ENCODE measurements around the gene ZNF710.
"Not testable (repeated sequence)": the region's sequence is repeated elsewhere in the genome, so short reads cannot be mapped to it uniquely, and the experiment has no call there.

ZNF710 gene

GRCh38 chr15:90108038-90108437 lies 106.9 kb downstream of the ZNF710 start:
- not testable (repeated sequence) for DNase-seq

DNA sequence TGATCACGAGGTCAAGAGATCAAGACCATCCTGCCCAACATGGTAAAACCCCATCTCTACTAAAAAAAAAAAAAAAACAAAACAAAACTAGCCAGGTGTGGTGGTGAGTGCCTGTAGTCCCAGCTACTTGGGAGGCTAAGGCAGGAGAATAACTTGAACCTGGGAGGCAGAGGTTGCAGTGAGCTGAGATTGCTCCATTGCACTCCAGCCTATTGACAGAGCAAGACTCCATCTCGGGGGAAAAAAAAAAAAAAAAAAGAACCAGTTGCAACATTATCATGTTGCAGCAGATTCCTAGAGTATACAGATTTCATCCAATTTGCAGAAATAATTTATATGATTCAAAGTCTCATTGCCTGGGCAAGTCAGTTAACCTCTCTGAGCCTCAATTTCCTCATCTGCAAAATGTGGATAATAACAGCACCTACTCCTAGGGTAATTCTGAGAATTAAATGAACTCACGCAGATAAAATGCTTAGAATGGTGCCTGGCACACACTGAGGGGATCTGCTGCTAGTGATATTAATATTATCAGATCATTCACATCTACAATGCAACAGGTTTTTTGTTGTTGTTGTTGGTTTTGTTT lies 108.1 kb downstream of the ZNF710 start:
- not testable (repeated sequence) for DNase-seq

- DNase-seq: no peak
Measured at GRCh38 chr15:90113166-90113565, 112.0 kb downstream of the ZNF710 start.

DNA sequence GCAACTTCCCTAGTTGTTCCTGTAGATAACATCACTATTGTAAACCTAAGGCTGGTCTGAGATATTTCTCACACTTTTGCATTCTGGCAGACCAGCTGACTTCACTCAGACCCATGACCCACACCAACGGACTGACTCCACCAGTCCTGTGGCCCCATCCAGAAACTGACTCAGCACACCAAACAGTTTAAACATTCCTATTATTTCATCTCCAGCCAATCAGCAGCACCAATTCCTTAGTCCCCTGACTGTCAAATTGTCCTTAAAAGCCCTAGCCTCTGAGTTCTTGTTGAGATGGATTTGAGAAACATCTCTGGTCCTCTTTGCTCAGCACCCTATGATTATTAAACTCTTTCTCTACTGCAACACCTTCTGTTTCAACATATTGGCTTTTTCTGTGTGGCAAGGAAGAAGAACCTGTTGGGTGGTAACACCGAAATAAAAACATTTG lies 113.4 kb downstream of the ZNF710 start:
- DNase-seq: no peak

DNA sequence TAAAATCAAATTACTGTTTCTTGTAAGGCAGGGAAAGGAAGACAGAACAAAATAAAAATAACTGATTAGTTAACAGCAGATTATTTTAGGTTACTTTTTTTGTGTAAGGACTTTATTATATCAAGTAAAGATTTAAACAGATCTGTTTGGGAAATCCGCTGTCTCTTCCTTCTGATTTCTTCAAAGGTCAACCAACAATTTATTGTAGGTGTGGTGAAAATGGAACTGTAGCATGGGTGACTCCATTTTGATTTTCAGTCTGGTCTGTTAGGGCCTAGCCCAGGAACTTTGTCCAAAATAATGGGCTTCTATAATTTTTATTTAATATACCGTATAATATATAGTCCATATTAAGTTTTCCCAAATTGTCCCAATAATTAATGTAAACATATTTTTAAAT lies 114.7 kb downstream of the ZNF710 start:
- DNase-seq: no peak

DNA sequence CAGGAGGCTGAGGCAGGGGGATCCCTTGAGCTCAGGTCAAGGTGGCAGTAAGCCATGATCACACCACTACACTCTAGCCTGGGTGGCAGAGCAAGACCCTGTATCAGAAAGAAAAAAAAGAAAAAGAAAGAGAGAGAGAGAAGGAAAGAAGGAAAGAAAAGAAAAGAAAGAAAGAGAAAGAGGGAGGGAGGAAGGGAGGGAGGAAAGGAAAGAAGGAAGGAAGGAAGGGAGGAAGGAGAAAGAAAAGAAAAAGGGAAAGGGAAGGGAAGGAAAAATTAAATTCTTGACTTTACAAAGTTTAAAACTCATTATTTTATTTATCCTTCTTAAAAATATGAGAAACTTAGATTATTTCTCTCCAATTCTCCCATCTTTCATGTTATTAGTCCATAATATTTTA lies 118.2 kb downstream of the ZNF710 start:
- DNase-seq: no peak

- DNase-seq: no peak
Measured at GRCh38 chr15:90121086-90121485, 120.0 kb downstream of the ZNF710 start.

DNA sequence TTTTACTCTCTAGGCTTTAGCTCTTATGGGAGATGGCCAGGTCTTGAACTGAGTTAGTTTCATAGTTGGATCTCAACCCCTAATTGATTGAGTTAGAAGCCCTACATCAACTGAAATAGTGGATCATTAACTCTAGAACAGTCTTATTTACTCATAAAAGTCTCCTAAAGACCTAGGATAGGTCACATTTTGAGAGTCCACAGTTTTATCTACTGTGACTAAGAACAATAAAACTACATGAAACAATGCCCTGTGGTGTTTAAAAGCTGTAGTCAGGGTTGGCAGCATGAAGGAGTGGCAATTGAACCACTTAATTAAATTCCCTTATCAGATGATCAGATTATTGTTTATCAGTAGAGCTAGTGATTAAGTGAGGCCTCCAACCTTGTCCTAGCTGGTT lies 123.4 kb downstream of the ZNF710 start:
- DNase-seq: no peak

GRCh38 chr15:90126022-90126421 lies 124.9 kb downstream of the ZNF710 start:
- DNase-seq: no peak

- DNase-seq: peak; percentile 6
Measured at GRCh38 chr15:90126596-90127435, 125.7 kb downstream of the ZNF710 start.

DNA sequence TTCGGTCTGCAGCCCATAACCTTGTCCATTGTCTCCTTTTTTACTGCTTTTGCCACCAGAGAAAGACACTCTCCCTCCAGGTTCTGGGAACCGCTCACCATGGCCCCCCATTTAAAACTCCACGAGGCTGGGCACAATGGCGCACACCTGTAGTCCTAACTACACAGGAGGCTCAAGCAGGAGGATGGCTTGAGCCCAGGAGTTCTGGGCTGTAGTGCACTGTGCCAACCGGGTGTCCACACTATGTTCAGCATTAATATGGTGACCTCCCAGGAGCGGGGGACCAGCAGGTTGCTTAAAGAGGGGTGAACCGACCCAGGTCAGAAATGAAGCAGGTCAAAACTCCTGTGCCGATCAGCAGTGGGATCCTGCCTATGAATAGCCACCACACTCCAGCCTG lies 129.2 kb downstream of the ZNF710 start:
- DNase-seq: no peak
